Neural progenitor cell (in vitro differentiated cells): ENCODE results near the gene ADCY7. TPM values are rescaled to one million over a fixed set of nuclear protein-coding genes. Genes with fewer than 3 reads are reported as not detected.

ENCODE experiments used
- DNase-seq: peaks from one replicate; pipeline ENCODE4 v3.0.0-alpha.2; 2016; ENCODE audit warnings: low spot score
- H2AFZ ChIP-seq: fragments of 200-600 bp; sonication (generic); replicated peaks from 2 replicates; pipeline ENCODE4 v1.6.1; 2016; ENCODE audit warnings: antibody characterized with exemption
- H3F3A ChIP-seq: fragments of 200-600 bp; sonication (generic); 2 replicates; pipeline ENCODE4 v1.6.1; 2016; ENCODE audit warnings: antibody characterized with exemption, low read depth
- H3K27ac ChIP-seq: fragments of 200-600 bp; sonication (generic); 2 replicates; pipeline ENCODE4 v1.5.1; 2016; ENCODE audit warnings: mild to moderate bottlenecking
- H3K27me3 ChIP-seq: fragments of 200-600 bp; sonication (generic); 2 replicates; pipeline ENCODE4 v1.6.1; 2016; ENCODE audit warnings: mild to moderate bottlenecking, moderate library complexity
- H3K36me3 ChIP-seq: fragments of 200-600 bp; sonication (generic); 2 replicates; pipeline ENCODE4 v1.5.1; 2016
- H3K4me1 ChIP-seq: fragments of 200-600 bp; sonication (generic); 2 replicates; pipeline ENCODE4 v1.6.1; 2016; ENCODE audit warnings: mixed run types
- H3K4me2 ChIP-seq: fragments of 200-600 bp; sonication (generic); 2 replicates; pipeline ENCODE4 v1.6.1; 2016
- H3K4me3 ChIP-seq: fragments of 200-600 bp; sonication (generic); 2 replicates; pipeline ENCODE4 v1.5.1; 2016
- H3K79me2 ChIP-seq: fragments of 200-600 bp; sonication (generic); 2 replicates; pipeline ENCODE4 v1.6.1; 2016; ENCODE audit warnings: low read depth
- H3K9ac ChIP-seq: fragments of 200-600 bp; sonication (generic); 2 replicates; pipeline ENCODE4 v1.6.1; 2016
- H3K9me3 ChIP-seq: fragments of 200-600 bp; sonication (generic); 2 replicates; pipeline ENCODE4 v1.5.1; 2016; ENCODE audit warnings: low read depth
- H4K20me1 ChIP-seq: fragments of 200-600 bp; sonication (generic); 2 replicates; pipeline ENCODE4 v1.6.1; 2016; ENCODE audit warnings: low read depth
- H3K27ac Mint-ChIP-seq: 3 replicates; pipeline ENCODE4 v1.8.0; 2021; ENCODE audit warnings: mixed read lengths
- H3K27me3 Mint-ChIP-seq: 2 replicates; pipeline ENCODE4 v1.8.0; 2022; ENCODE audit warnings: low read depth, mild to moderate bottlenecking, inconsistent platforms, moderate library complexity, mixed read lengths; ENCODE audit not compliant: insufficient read depth
- H3K36me3 Mint-ChIP-seq: 3 replicates; pipeline ENCODE4 v1.8.0; 2021; ENCODE audit warnings: mixed read lengths
- H3K4me1 Mint-ChIP-seq: 3 replicates; pipeline ENCODE4 v1.8.0; 2021; ENCODE audit warnings: mixed read lengths
- H3K4me3 Mint-ChIP-seq: 3 replicates; pipeline ENCODE4 v1.8.0; 2021; ENCODE audit warnings: mild to moderate bottlenecking, moderate library complexity, mixed read lengths
- H3K9me3 Mint-ChIP-seq: 3 replicates; pipeline ENCODE4 v1.8.0; 2020; ENCODE audit warnings: mixed read lengths
- EZH2 ChIP-seq: fragments of 200-600 bp; sonication (generic); IDR thresholded peaks from 2 replicates; pipeline ENCODE4 v1.6.1; 2017; ENCODE audit warnings: antibody characterized with exemption, mild to moderate bottlenecking, moderate library complexity
- EZH2phosphoT487 ChIP-seq: fragments of 200-600 bp; sonication (generic); IDR thresholded peaks from 2 replicates; pipeline ENCODE4 v1.6.1; 2017; ENCODE audit warnings: antibody characterized with exemption
- total RNA-seq: library from RNA; depleted of rRNA; stranded (reverse); fragments of >200 nt; gene quantifications from 2 replicates; pipeline ENCODE4 v1.2.3, GENCODE V29; 2015; ENCODE audit warnings: low replicate concordance
- TF ChIP-seq, protein P1 (sequence below): fragments of 200-600 bp; sonication (generic); IDR thresholded peaks from 2 replicates; pipeline ENCODE4 v1.5.1; 2017; ENCODE audit warnings: antibody characterized with exemption, mild to moderate bottlenecking

The ADCY7 gene
- total RNA-seq, 1 donor from 2014 or later, result 2.5 TPM

DNA sequence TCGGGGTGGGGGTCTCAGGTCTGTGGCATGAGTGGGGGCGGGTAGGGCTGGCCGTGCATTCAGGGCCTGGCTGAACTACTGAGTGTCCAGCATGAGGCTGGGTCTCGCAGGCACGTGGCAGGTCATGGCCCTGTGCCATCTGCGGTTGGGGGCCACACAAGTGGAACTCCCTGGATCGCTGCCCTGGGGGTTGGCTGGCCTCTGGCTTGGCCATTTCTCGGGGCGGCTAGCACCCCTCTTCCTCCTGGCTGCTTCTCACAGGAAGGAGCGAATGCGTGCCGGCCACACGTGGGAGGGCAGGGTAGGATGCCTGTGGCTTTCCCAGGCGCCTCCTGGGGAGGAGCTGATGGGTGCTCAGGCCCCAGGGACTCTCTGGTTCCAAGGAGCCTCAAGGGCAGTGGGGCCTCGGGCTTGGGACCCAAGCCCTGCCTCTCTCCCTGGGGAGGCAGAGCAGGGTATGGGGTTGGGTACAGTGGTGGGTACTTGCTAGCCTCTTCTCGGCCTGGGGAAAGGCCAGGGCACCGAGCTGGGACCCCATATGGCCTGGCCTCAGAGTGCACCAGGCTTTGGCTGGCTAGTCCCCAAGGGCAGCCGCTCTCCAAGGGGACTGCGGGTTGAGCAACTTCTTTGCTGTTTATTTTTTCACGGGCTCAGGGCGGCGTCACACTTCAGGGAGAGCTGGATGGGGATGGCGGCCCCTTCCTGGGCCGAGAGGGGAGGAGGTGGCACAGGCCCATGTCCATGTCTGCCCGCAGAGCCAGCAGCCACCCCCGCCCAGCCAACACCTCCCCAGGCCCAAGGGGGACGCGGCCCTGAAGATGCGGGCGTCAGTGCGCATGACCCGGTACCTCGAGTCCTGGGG is 37.5 kb downstream of the ADCY7 start:
- Mint-ChIP-seq H3K27me3 (peaks cover 2% of the 10 kb centered on the region), H3K4me3 (no peak overlapping the region), H3K4me1 (no peaks in the 10 kb centered on the region), H3K36me3 (no peaks in the 10 kb centered on the region), H3K27ac (no peak overlapping the region), H3K9me3 (no peaks in the 10 kb centered on the region)
- no peak for TF ChIP-seq EZH2
- TF ChIP-seq EZH2phosphoT487, result no peak
- TF ChIP-seq, protein P1, sequence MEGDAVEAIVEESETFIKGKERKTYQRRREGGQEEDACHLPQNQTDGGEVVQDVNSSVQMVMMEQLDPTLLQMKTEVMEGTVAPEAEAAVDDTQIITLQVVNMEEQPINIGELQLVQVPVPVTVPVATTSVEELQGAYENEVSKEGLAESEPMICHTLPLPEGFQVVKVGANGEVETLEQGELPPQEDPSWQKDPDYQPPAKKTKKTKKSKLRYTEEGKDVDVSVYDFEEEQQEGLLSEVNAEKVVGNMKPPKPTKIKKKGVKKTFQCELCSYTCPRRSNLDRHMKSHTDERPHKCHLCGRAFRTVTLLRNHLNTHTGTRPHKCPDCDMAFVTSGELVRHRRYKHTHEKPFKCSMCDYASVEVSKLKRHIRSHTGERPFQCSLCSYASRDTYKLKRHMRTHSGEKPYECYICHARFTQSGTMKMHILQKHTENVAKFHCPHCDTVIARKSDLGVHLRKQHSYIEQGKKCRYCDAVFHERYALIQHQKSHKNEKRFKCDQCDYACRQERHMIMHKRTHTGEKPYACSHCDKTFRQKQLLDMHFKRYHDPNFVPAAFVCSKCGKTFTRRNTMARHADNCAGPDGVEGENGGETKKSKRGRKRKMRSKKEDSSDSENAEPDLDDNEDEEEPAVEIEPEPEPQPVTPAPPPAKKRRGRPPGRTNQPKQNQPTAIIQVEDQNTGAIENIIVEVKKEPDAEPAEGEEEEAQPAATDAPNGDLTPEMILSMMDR, result no peak
- Histone ChIP-seq H3K9me3 (no peaks in the 10 kb centered on the region), H3K27ac (no peak overlapping the region), H3K4me2 (no peak overlapping the region), H3F3A (no peaks in the 10 kb centered on the region), H3K36me3 (no peaks in the 10 kb centered on the region), H3K27me3 (no peaks in the 10 kb centered on the region), H3K9ac (no peak overlapping the region), H3K4me3 (no peak overlapping the region), H3K79me2 (no peaks in the 10 kb centered on the region), H3K4me1 (no peaks in the 10 kb centered on the region), H2AFZ (no peak overlapping the region), H4K20me1 (no peaks in the 10 kb centered on the region)
- no peak for DNase-seq

DNA sequence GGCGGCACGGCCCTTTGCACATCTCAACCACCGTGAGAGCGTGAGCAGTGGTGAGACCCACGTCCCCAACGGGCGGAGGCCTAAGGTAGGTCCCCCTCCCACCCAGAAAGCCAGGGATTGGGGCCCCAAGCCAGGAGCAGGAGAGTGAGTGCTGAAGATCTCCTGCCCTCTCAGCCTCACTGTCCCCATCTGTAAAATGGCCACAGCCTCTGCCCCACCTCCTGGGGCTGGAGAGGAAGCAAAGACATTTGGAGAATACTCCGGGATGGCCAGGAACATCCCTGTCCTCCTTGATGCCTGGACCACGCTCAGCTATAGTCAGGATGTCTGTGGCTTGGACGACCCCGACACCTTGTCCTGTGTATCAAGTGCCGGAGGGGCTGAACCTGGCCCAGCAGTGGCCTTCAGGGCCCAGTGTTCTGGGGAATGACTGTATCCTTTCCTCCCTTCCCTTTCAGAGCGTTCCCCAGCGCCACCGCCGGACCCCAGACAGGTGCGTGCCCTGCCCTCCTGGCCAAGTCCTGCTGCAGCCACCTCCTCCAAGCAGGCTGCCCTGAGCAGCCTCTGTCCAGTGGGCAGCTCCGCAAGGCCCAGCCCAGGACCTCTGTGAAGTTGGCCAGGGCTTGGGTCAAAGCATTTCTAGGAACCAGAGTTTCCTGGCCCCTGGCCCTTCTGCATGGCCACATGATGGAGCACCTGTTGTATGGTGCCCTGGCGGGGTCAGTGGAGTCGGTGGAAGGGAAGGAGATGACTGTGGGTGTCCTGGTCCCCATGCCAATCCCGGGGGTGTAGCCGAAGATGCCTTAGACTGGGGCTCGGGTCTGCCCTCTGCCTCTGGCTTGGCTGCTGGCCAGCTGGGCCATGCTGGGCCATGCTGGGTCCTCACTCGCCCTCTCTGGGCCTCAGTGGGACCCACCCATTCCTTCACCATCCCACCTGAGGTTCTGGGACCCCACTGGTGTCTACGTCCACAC is 38.4 kb downstream of the ADCY7 start:
- DNase-seq, result no peak

DNA sequence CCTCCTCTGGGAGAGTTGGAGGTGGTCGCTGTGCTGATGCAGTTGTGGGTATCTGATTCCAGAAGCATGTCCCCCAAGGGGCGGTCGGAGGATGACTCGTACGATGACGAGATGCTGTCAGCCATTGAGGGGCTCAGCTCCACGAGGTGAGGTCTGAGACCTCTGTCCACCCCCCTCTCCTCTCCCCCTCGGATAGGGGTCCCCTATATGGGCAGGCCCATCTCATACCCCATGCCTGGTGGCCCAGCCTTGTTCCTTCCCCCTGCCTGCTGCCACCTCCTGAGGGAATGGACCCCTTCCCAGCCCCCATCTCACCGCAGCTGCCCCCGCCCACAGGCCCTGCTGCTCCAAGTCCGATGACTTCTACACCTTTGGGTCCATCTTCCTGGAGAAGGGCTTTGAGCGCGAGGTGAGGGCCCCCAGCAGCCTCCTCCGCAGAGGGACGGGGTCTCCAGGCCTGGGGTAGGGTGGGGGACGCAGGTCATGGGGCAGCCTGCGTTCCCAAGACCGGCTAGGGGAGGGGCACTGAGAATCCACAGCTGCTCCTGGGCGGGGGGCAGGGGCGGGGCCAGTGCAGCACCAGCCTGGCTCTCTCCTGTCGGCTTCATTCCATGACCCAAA is 39.2 kb downstream of the ADCY7 start:
- H3K36me3 Mint-ChIP-seq, result no peaks in the 10 kb centered on the region
- Histone ChIP-seq H3F3A (no peaks in the 10 kb centered on the region), H3K4me3 (no peak overlapping the region), H2AFZ (no peak overlapping the region), H3K27me3 (no peaks in the 10 kb centered on the region), H3K4me1 (no peaks in the 10 kb centered on the region), H3K9me3 (no peaks in the 10 kb centered on the region), H3K9ac (no peak overlapping the region), H3K27ac (no peak overlapping the region), H4K20me1 (no peaks in the 10 kb centered on the region), H3K79me2 (no peaks in the 10 kb centered on the region), H3K4me2 (no peak overlapping the region), H3K36me3 (no peaks in the 10 kb centered on the region)
- no peaks in the 10 kb centered on the region for H3K9me3 Mint-ChIP-seq
- TF ChIP-seq, protein P1, result no peak
- TF ChIP-seq EZH2phosphoT487 (no peak), EZH2 (no peak)
- H3K4me3 Mint-ChIP-seq, result no peak overlapping the region
- peaks cover 2% of the 10 kb centered on the region for H3K27me3 Mint-ChIP-seq
- peaks cover 6% of the 10 kb centered on the region for H3K4me1 Mint-ChIP-seq
- no peak overlapping the region for H3K27ac Mint-ChIP-seq
- no peak for DNase-seq

More for the DNA sequence above, 38.4 kb downstream of the ADCY7 start:
- TF ChIP-seq EZH2phosphoT487, result no peak
- Mint-ChIP-seq H3K27ac (no peak overlapping the region), H3K4me1 (no peaks in the 10 kb centered on the region), H3K9me3 (no peaks in the 10 kb centered on the region), H3K36me3 (no peaks in the 10 kb centered on the region), H3K4me3 (no peak overlapping the region), H3K27me3 (peaks cover 2% of the 10 kb centered on the region)
- H3K9me3 ChIP-seq, result no peaks in the 10 kb centered on the region
- H3K27me3 ChIP-seq, result no peaks in the 10 kb centered on the region
- no peaks in the 10 kb centered on the region for H4K20me1 ChIP-seq
- no peaks in the 10 kb centered on the region for H3K36me3 ChIP-seq
- H3K4me3 ChIP-seq, result no peak overlapping the region
- H3K4me2 ChIP-seq, result no peak overlapping the region
- no peaks in the 10 kb centered on the region for H3F3A ChIP-seq
- no peak overlapping the region for H3K9ac ChIP-seq
- H3K79me2 ChIP-seq, result no peaks in the 10 kb centered on the region
- H2AFZ ChIP-seq, result no peak overlapping the region
- H3K27ac ChIP-seq, result no peak overlapping the region
- H3K4me1 ChIP-seq, result no peaks in the 10 kb centered on the region
